VCaP (cell line): ENCODE results near the gene PHF2.

Source experiments
- H3K27ac ChIP-seq: fragments of 450-650 bp; 2 replicates; pipeline ENCODE4 v1.5.1; 2017
- CTCF ChIP-seq: fragments of 450-650 bp; conservative IDR thresholded peaks from 2 replicates; pipeline ENCODE4 v1.5.1; 2017; ENCODE audit warnings: mild to moderate bottlenecking, moderate library complexity

Gene PHF2

DNA sequence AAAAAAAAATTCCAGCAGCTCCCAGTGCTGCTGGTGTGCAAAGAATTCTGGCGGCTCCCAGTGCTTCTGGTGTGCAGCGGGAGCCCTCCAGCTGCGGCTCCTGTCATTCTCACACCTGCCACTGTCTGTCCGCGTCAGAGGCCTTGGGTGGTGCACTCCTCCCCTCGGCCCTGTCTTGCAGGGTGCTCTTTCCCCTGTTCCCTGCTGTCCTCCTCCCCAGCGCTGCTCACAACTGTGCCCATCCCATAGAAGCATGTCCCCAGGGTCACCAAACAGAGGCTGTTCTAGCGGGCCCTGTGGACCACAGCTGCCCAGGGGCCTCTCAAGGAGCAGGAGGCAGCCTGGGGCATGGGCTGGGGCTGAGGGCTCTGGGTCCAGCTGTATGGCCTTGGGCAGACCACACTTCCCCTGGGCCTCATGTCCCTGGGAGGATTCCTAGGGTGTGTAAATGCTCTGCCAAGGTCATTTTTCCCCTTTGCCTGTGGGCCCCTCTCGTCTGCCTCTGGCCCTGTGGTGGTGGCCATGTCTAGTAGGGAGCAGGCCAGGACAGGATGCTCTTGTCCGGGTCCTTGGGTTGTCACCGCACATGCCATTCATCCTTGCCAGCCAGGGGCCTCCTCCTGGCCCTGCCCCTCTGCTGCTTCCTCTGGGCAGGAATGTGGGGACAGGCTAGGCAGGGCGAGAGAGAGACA, 68.2 kb downstream of the PHF2 start:
- no peak overlapping the region for H3K27ac ChIP-seq
- TF ChIP-seq CTCF: no peak

GRCh38 chr9:93645149-93645889, 68.9 kb downstream of the PHF2 start:
- no peak overlapping the region for H3K27ac ChIP-seq
- TF ChIP-seq CTCF: no peak

DNA sequence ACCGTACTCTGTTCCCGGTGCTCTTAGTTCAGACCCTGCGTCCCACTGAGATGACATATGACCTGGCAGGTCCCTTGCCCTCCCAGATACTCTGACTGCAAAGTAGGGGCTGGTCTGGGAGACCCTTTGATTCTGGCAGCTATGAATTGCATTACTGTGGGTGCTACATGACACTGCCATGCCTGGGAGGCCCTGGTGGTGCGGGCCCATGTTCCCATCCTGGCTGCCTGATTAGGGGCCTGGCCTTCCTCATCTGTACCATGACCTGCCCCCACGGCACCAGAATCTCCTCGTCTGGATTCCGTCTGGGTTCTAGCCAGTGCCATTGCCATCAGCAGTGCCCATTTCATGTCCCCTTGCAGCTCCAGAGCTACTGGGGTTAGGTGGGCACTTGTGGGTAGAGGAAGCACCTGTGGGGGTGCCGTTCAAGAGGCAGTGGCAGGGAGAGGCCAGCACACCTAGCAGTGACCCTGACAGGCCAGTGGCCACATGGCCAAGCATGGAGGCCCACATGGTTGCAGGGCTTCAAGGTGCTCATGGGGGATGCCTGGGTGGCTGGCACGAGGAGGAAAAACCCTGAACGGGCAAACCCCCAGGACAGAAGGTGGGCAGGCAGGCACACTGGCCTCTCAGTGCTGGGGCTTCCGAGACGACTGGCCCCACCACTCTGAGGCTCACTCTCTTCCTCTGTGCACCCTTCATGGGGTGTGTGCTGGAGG, 69.7 kb downstream of the PHF2 start:
- TF ChIP-seq CTCF: no peak
- H3K27ac ChIP-seq: no peak overlapping the region

GRCh38 chr9:93646640-93647178, 70.3 kb downstream of the PHF2 start:
- no peak overlapping the region for H3K27ac ChIP-seq
- TF ChIP-seq CTCF: no peak

DNA sequence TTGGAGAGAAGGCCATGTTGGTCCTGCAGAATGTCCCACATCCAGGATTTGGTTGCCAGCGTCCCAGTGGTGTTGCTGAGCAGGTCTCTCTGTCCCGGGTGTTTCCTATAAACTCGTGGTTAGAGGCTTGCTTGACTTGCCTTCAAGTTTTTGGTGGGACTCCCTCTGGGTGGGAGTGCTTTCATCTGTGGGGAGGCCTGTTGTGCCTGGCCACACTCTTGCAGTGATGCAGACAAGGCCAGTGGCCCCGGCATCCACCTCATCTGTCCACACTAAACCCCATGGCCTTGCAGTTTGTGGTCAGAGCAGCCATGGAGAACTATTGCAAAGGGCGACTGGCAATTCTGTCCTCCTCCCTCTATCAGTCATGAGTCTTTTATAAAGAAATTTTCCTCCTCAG, 71.8 kb downstream of the PHF2 start:
- no peak overlapping the region for H3K27ac ChIP-seq
- TF ChIP-seq CTCF: no peak

DNA sequence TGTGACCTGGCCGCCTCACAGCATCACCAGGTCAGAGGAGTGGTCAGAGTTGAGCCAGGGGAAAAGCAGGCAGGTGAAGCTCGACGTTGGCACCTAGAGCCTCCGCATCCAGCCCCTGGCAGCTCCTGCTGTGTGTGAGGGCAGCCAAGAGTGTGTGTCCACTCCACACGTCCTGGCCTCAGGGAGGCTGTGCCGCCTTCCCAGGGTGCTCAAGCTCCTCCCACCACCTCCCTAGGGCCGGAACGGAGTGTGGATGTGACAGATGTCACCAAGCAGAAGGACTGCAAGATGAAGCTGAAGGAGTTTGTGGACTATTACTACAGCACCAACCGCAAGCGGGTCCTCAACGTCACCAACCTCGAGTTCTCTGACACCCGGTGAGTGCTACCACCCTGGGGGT, 72.5 kb downstream of the PHF2 start:
- no peak for TF ChIP-seq CTCF
- no peak overlapping the region for H3K27ac ChIP-seq

DNA sequence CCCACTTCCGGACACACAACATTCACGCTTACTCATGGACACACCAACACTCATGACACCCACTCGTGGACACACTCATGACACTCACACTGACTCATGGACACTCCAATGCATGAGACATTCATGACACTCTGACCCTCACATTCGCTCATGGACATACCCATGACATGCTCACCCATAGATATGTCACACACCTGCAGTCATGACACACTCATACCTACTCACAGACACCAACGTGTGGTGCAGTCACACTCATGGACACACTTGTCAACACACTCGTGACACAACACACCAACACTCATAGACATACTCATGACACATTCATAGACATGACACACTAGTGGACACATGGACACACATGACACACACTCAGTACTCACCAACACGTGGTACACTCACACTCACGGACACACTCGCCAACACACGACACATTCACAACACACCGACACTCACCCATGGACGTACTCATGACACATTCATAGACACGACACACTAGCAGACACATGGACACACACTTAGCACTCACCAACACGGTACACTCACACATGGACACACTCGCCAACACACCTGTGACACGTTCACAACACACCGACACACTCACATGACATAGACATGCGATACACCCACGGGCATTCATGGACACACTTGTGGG, 73.4 kb downstream of the PHF2 start:
- H3K27ac ChIP-seq: no peak overlapping the region
- TF ChIP-seq CTCF: no peak
